K562 (cell line): ENCODE results near the gene SLC5A5. TPM values are rescaled to one million over a fixed set of nuclear protein-coding genes. Genes with fewer than 3 reads are reported as not detected.

ENCODE experiments used
- ATAC-seq: fragments of 200-7000 bp; cut with Tn5 transposase; 3 replicates; pipeline ENCODE4 v1.9.1; 2020; ENCODE audit warnings: moderate library complexity
- BruUV-seq: library from RNA; stranded (reverse); fragments of 400-500 nt; replicated peaks from 2 replicates; lab custom pipeline; 2021; lab: Mats Ljungman, UMichigan
- CTCF ChIA-PET: fragments of 300-600 bp; formaldehyde crosslinking; extraction: SDS; loops from one replicate; lab custom pipeline; 2021; ENCODE audit warnings: low intra/inter-chr PET ratio; lab: Yijun Ruan, JAX
- POLR2A ChIA-PET: fragments of 300-600, 350-650 bp; sonication (Branson Sonifier 250); formaldehyde crosslinking; extraction: SDS; loops from one replicate; lab custom pipeline; 2021; ENCODE audit warnings: antibody characterized with exemption, inconsistent platforms; lab: Yijun Ruan, JAX
- DNase-seq, 4 experiments: peaks; one replicate each; pipeline versions ENCODE4 v3.0.0 to v3.0.0-alpha.2; 2011 to 2018; ENCODE audit warnings: low spot score in 3 of 4, mixed read lengths in 3 of 4; ENCODE audit errors: extremely low read depth in 1 of 4
- FAIRE-seq: peaks from 2 replicates; lab custom pipeline; 2011; peaks lifted over from hg19 to GRCh38; lab: Jason Lieb, UNC
- H2AFZ ChIP-seq: 2 replicates; pipeline ENCODE4 v1.6.0; 2011; ENCODE audit warnings: low read depth, low read length, control low read depth, inconsistent platforms
- H3K27ac ChIP-seq: fragments of 200-600 bp; 3 replicates; pipeline ENCODE4 v1.8.0; 2011; ENCODE audit warnings: low read depth, mild to moderate bottlenecking, control low read depth, inconsistent platforms, low read length, moderate library complexity, mixed read lengths; ENCODE audit errors: extremely low read depth
- H3K27me3 ChIP-seq, 2 experiments: fragments of 300-600 bp in 1 of 2; 2 replicates in 1 of 2; 3 replicates in 1 of 2; pipeline versions ENCODE4 v1.6.0 to v1.8.0; 2011; ENCODE audit warnings: inconsistent platforms in 2 of 2, low read length in 2 of 2, mild to moderate bottlenecking in 1 of 2, mixed read lengths in 1 of 2, moderate library complexity in 1 of 2; ENCODE audit not compliant: control insufficient read depth in 2 of 2, insufficient read depth in 2 of 2
- H3K36me3 ChIP-seq: fragments of 300-600 bp; 3 replicates; pipeline ENCODE4 v1.8.0; 2011; ENCODE audit warnings: mild to moderate bottlenecking, low read length, inconsistent platforms; ENCODE audit not compliant: control insufficient read depth, insufficient read depth
- H3K4me1 ChIP-seq, 2 experiments: fragments of 200-600 bp in 1 of 2; replicated peaks in 1 of 2; 2 replicates in 1 of 2; 3 replicates in 1 of 2; pipeline versions ENCODE4 v1.5.1 to v1.8.0; 2011; ENCODE audit warnings: inconsistent platforms in 2 of 2, low read length in 2 of 2, mild to moderate bottlenecking in 1 of 2, mixed read lengths in 1 of 2, moderate library complexity in 1 of 2; ENCODE audit not compliant: control insufficient read depth in 2 of 2, insufficient read depth in 2 of 2
- H3K4me2 ChIP-seq: 2 replicates; pipeline ENCODE4 v1.6.1; 2011; ENCODE audit warnings: low read length, control low read depth, inconsistent platforms, mixed read lengths; ENCODE audit not compliant: insufficient read depth
- H3K4me3 ChIP-seq: fragments of 200-600 bp; sonication (generic), shearing (Covaris generic); 2 replicates; pipeline ENCODE4 v1.5.1; 2016; ENCODE audit warnings: control low read depth, inconsistent platforms
- H3K79me2 ChIP-seq: fragments of 200-600 bp; 3 replicates; pipeline ENCODE4 v1.8.0; 2011; ENCODE audit warnings: low read length, inconsistent platforms; ENCODE audit not compliant: control insufficient read depth, insufficient read depth
- H3K9ac ChIP-seq, 2 experiments: 2 replicates each; pipeline versions ENCODE4 v1.6.0 to v1.6.1; 2011; ENCODE audit warnings: low read depth in 2 of 2, low read length in 2 of 2, control low read depth in 1 of 2, inconsistent platforms in 1 of 2, mild to moderate bottlenecking in 1 of 2, mixed read lengths in 1 of 2; ENCODE audit not compliant: insufficient read depth in 1 of 2
- H3K9me1 ChIP-seq: one replicate; pipeline ENCODE4 v1.6.0; 2011; ENCODE audit warnings: inconsistent platforms, mild to moderate bottlenecking, low read length, moderate library complexity; ENCODE audit not compliant: control insufficient read depth, insufficient read depth
- H3K9me3 ChIP-seq: replicated peaks from 2 replicates; pipeline ENCODE4 v1.5.1; 2011; ENCODE audit warnings: low read depth, low read length, inconsistent platforms; ENCODE audit not compliant: control insufficient read depth, insufficient read depth
- H4K20me1 ChIP-seq: replicated peaks from 2 replicates; pipeline ENCODE4 v1.6.1; 2011; ENCODE audit warnings: low read length, inconsistent platforms, mixed read lengths; ENCODE audit not compliant: control insufficient read depth, insufficient read depth
- CREB1 ChIP-seq, 2 experiments: sonication (generic) in 1 of 2; formaldehyde crosslinking in 1 of 2; IDR thresholded peaks; 2 replicates each; pipeline versions ENCODE4 v1.6.1 to v1.8.0; 2012 to 2022; ENCODE audit warnings: inconsistent platforms in 1 of 2, mild to moderate bottlenecking in 1 of 2, missing genetic modification reagents in 1 of 2, moderate library complexity in 1 of 2
- MNT ChIP-seq, 2 experiments: fragments of 450-650 bp; conservative IDR thresholded peaks; 2 replicates each; pipeline ENCODE4 v1.6.1; 2017; ENCODE audit warnings: mild to moderate bottlenecking in 2 of 2, moderate library complexity in 2 of 2
- NR2C2 ChIP-seq, 2 experiments: fragments of 200-800 bp in 1 of 2; sonication (Bioruptor generic) in 1 of 2; sonication (generic) in 1 of 2; formaldehyde crosslinking in 1 of 2; IDR thresholded peaks; 2 replicates each; pipeline versions ENCODE4 v1.6.1 to v1.8.0; 2016 to 2022; ENCODE audit warnings: mild to moderate bottlenecking in 1 of 2, missing compliant biosample characterization in 1 of 2, missing genetic modification characterization in 1 of 2, missing genetic modification reagents in 1 of 2
- RUNX1 ChIP-seq: sonication (generic); IDR thresholded peaks from 2 replicates; pipeline ENCODE4 v1.6.1; 2016; ENCODE audit warnings: antibody characterized with exemption, low read depth
- SAP30 ChIP-seq: fragments of 200-600 bp; sonication (generic); IDR thresholded peaks from 2 replicates; pipeline ENCODE4 v1.6.1; 2012; ENCODE audit warnings: borderline replicate concordance, low read depth, mild to moderate bottlenecking, moderate library complexity, low read length, control low read depth, inconsistent platforms; ENCODE audit not compliant: insufficient read depth, poor library complexity, severe bottlenecking
- SETDB1 ChIP-seq: IDR thresholded peaks from one replicate; pipeline ENCODE4 v1.6.1; 2012; ENCODE audit warnings: low read length, control low read depth, inconsistent platforms
- TAF7 ChIP-seq: fragments of 450-650 bp; IDR thresholded peaks from 2 replicates; pipeline ENCODE4 v1.6.1; 2016; ENCODE audit warnings: missing genetic modification characterization, missing compliant biosample characterization
- TFAP4 ChIP-seq: sonication (generic); formaldehyde crosslinking; IDR thresholded peaks from 2 replicates; pipeline ENCODE4 v1.8.0; 2022; ENCODE audit warnings: missing genetic modification reagents, mild to moderate bottlenecking, moderate library complexity, borderline replicate concordance
- ZNF224 ChIP-seq: sonication (generic); formaldehyde crosslinking; IDR thresholded peaks from 2 replicates; pipeline ENCODE4 v1.8.0; 2022; ENCODE audit warnings: mild to moderate bottlenecking, missing genetic modification reagents
- WGBS: fragments of 100-300 bp; shearing (Covaris generic); methylation state at CpG from one replicate; pipeline ENCODE4 v1.1.6; 2016; ENCODE audit warnings: low coverage, mixed read lengths; ENCODE audit not compliant: insufficient coverage; ENCODE audit errors: missing lambda C conversion rate; 5-methylcytosine and 5-hydroxymethylcytosine counted together
- in situ Hi-C: fragments of 300-500 bp; cut with MboI; formaldehyde crosslinking; loops from 4 replicates; pipeline ENCODE4 v1.15.0; 2018; ENCODE audit warnings: inconsistent platforms, mixed read lengths
- intact Hi-C: fragments of 100-400 bp; cut with micrococcal nuclease; formaldehyde crosslinking; loops from 2 replicates; pipeline ENCODE4 v1.14.2; 2022
- polyA plus RNA-seq, 8 experiments: library from polyadenylated mRNA; depleted of rRNA in 4 of 8; stranded (reverse) in 5 of 8; unstranded in 3 of 8; fragments of >200 nt; fragmentation: Nextera tagmentation in 2 of 8; fragmentation: Illumina TruSeq in 1 of 8; extraction: Ambion mirVana in 2 of 8; extraction: Trizol in 1 of 8; gene quantifications; 2 replicates each; pipeline versions ENCODE4 v1.2.1 to v1.2.3, GENCODE V29; 2011 to 2014; ENCODE audit warnings: inconsistent platforms in 1 of 8, missing spikeins in 1 of 8
- total RNA-seq, 7 experiments: library from RNA; depleted of rRNA in 6 of 7; stranded (reverse); fragments of >200 nt in 6 of 7; fragmentation: Illumina TruSeq in 2 of 7; extraction: Trizol in 2 of 7; gene quantifications; 2 replicates each; pipeline versions ENCODE4 v1.2.1 to v1.2.3, GENCODE V29; 2011 to 2021; ENCODE audit warnings: low replicate concordance in 1 of 7
- TF ChIP-seq, protein P1 (sequence below): IDR thresholded peaks from 3 replicates; pipeline ENCODE4 v1.6.1; 2011; ENCODE audit warnings: borderline replicate concordance, mild to moderate bottlenecking, moderate library complexity; ENCODE audit not compliant: insufficient read length; ENCODE audit errors: extremely low read depth

The SLC5A5 gene
- total and polyA plus RNA-seq, 9 of the 15 experiments (the other 6 are each of a cell fraction or from before 2014, with no cell fraction given): 0.10 to 0.73 (median 0.23) TPM

DNA sequence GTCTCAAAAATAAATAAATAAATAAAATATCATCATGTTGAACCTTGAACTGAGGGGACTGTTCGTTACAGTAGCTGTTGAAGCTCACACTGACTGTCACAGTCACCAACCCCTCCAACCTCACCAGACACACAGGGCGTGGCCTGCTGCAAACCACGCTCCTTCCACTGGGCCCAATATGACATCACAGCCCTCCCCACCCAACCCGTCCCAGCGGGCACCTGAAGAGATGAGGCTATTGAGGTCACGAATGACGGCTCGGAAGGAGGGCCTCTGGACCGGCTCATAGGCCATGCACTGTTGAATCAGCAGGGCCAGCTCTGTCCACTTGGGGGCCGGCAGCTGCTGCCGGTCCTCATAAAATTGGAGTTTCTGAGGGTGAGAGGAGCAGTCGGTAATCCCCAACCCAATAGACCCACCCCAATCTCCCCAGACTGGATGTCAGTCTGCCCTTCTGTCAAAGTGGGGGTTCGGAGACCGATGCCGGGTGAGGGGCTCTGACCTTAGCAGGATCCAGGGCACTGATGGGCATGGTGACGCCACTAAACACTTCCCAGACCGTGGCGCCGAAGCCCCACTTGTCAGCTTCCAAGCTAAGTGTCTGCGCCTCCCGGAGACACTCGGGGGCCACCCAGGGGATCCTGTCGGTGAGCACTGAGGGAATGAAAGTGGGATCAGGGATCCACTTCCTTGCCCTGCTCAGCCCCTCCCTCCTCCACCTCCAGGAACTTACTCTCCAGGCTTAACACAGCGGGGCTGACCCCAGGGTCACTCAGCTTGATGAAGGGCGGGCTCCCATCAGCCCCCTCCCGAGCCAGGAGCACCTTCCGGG is 37.2 kb upstream of the SLC5A5 start (continued):
- no peak for TF ChIP-seq MNT (conservative IDR thresholded peaks at IDR 0.05)
- TF ChIP-seq NR2C2 (CRISPR knock-in tag; IDR thresholded peaks at IDR 0.05): peak; percentile 69; the same call in 1 of the 2 replicates
- peak; percentile 33; the same call in 1 of the 2 replicates for TF ChIP-seq NR2C2 (tag; IDR thresholded peaks at IDR 0.05)
- peak; percentile 52; the same call in 1 of the 2 replicates for TF ChIP-seq CREB1 (IDR thresholded peaks at IDR 0.05)
- no peak; the same call in 1 of the 2 replicates for TF ChIP-seq CREB1 (CRISPR knock-in tag; IDR thresholded peaks at IDR 0.05)

- CTCF ChIA-PET: interaction anchor here (0.7 kb wide), 1 partner anchor 19 kb away, joined by 3 read pairs; no protein-coding TSS in a partner anchor
- no TSS peak for BruUV-seq
- POLR2A ChIA-PET: no interaction called here
- Histone ChIP-seq H3K4me2 (no peak overlapping the region), H3K4me1 (peaks cover 2 to 31% of the 10 kb centered on the region in 2 experiments; a peak in 3 of 5 replicates), H3K9ac (no peak overlapping the region), H2AFZ (no peak overlapping the region), H3K4me3 (no peak overlapping the region), H3K9me1 (no peaks in the 10 kb centered on the region), H3K27me3 (peaks cover 8 to 25% of the 10 kb centered on the region in 2 experiments; a peak in 3 of 5 replicates), H3K9me3 (no peaks in the 10 kb centered on the region), H3K36me3 (no peaks in the 10 kb centered on the region), H3K79me2 (no peaks in the 10 kb centered on the region), H3K27ac (no peak overlapping the region), H4K20me1 (peaks cover 5% of the 10 kb centered on the region; the same call in 1 of the 2 replicates)
- DNase-seq (no peak), ATAC-seq (no peak), FAIRE-seq (no peak)
- in situ Hi-C loops (no loop called here), intact Hi-C loops (no loop called here)
- WGBS: 18% methylated on average over 8 of the region's 8 CpGs
- no peak for TF ChIP-seq TAF7
- TF ChIP-seq SETDB1: no peak
- TF ChIP-seq, protein P1, sequence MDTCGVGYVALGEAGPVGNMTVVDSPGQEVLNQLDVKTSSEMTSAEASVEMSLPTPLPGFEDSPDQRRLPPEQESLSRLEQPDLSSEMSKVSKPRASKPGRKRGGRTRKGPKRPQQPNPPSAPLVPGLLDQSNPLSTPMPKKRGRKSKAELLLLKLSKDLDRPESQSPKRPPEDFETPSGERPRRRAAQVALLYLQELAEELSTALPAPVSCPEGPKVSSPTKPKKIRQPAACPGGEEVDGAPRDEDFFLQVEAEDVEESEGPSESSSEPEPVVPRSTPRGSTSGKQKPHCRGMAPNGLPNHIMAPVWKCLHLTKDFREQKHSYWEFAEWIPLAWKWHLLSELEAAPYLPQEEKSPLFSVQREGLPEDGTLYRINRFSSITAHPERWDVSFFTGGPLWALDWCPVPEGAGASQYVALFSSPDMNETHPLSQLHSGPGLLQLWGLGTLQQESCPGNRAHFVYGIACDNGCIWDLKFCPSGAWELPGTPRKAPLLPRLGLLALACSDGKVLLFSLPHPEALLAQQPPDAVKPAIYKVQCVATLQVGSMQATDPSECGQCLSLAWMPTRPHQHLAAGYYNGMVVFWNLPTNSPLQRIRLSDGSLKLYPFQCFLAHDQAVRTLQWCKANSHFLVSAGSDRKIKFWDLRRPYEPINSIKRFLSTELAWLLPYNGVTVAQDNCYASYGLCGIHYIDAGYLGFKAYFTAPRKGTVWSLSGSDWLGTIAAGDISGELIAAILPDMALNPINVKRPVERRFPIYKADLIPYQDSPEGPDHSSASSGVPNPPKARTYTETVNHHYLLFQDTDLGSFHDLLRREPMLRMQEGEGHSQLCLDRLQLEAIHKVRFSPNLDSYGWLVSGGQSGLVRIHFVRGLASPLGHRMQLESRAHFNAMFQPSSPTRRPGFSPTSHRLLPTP: no peak
- TF ChIP-seq ZNF224: no peak
- TF ChIP-seq RUNX1: no peak
- no peak for TF ChIP-seq SAP30
- TF ChIP-seq TFAP4 (CRISPR knock-in tag): no peak
These were observed 36.4 kb upstream of the SLC5A5 start for GRCh38 chr19:17835182-17836006.
